ENCODE data around the gene RHOV.

- peak; percentile 97 for TF ChIP-seq CTCF (IDR thresholded peaks at IDR 0.05)
- no peak for TF ChIP-seq ZFX (IDR thresholded peaks at IDR 0.05; ENCODE audit: borderline replicate concordance)
These were observed 16.3 kb downstream of the RHOV start for GRCh38 chr15:40857601-40858341.

Data from 22Rv1 (cell line).